Measurements from ENCODE around the gene MCM5. TPM values are rescaled to one million over a fixed set of nuclear protein-coding genes. Genes with fewer than 3 reads are reported as not detected.

Gene MCM5
- total RNA-seq, 1 experiment from 2014 or later: 274 TPM

- Histone ChIP-seq H3T11ph (ENCODE audit: low read length) (no peak overlapping the region), H4K5ac (ENCODE audit: insufficient read length, low read depth, low read length) (no peak overlapping the region), H3K9me3 (ENCODE audit: control insufficient read depth, low read depth, low read length) (no peaks in the 10 kb centered on the region), H2BK5ac (ENCODE audit: insufficient read length, low read length) (no peak overlapping the region), H3K18ac (ENCODE audit: insufficient read length, low read depth, low read length) (no peak overlapping the region), H3K27me3 (ENCODE audit: insufficient read depth, low read length) (no peaks in the 10 kb centered on the region), H3K9ac (ENCODE audit: extremely low read depth, insufficient read length, low read length) (no peak overlapping the region), H3K27ac (ENCODE audit: insufficient read length, low read depth, low read length) (no peak overlapping the region), H4K8ac (replicated peaks; ENCODE audit: insufficient read length, low read depth, low read length) (no peak overlapping the region), H2BK20ac (ENCODE audit: low read depth, low read length, poor library complexity, severe bottlenecking) (no peak overlapping the region), H3K79me2 (ENCODE audit: insufficient read depth, low read length) (no peaks in the 10 kb centered on the region; the same call in 1 of the 2 replicates), H3K56ac (ENCODE audit: insufficient read length, low read depth, low read length) (no peak overlapping the region), H3K4me1 (ENCODE audit: insufficient read depth, low read length) (no peaks in the 10 kb centered on the region; the same call in 1 of the 2 replicates), H3K4ac (ENCODE audit: low read depth, low read length) (no peak overlapping the region), H2BK120ac (ENCODE audit: low read depth, low read length, poor library complexity, severe bottlenecking) (no peak overlapping the region), H2AK5ac (ENCODE audit: insufficient read length, low read length) (no peak overlapping the region), H3K4me2 (ENCODE audit: insufficient read depth, insufficient read length, low read length) (no peak overlapping the region), H3K23me2 (ENCODE audit: insufficient read length, low read depth, low read length, poor library complexity, severe bottlenecking) (no peaks in the 10 kb centered on the region), H2BK12ac (ENCODE audit: insufficient read length, low read depth, low read length) (no peak overlapping the region), H2BK15ac (ENCODE audit: low read depth, low read length) (no peak overlapping the region; the same call in 1 of the 2 replicates), H2AFZ (ENCODE audit: low read length) (no peak overlapping the region), H3K23ac (ENCODE audit: insufficient read length, low read depth, low read length) (no peak overlapping the region), H4K91ac (ENCODE audit: insufficient read length, low read depth, low read length) (no peak overlapping the region), H4K20me1 (ENCODE audit: control insufficient read depth, insufficient read depth, insufficient read length) (no peaks in the 10 kb centered on the region), H3K79me1 (ENCODE audit: insufficient read depth, low read depth, low read length, poor library complexity, severe bottlenecking) (no peaks in the 10 kb centered on the region), H3K14ac (ENCODE audit: insufficient read depth, low read length) (peak overlapping the region; percentile 17; the same call in 1 of the 2 replicates)
- peaks cover 15% of the 10 kb centered on the region in 2 experiments for H3K4me1 Mint-ChIP-seq
- peak overlapping the region in 1 of 3 experiments; percentile 41; a peak in 1 of 7 replicates for H3K27ac Mint-ChIP-seq
- no peak overlapping the region for H3K4me3 Mint-ChIP-seq
- H3K9me3 Mint-ChIP-seq: no peaks in the 10 kb centered on the region; a peak in 1 of 5 replicates
- no CpG with 5 or more reads among the region's 6 CpGs for WGBS (ENCODE audit: extremely low coverage, insufficient read length, low lambda C conversion rate)
- H3K27me3 Mint-ChIP-seq (ENCODE audit: low read depth): peaks cover 7% of the 10 kb centered on the region
- peaks cover 6 to 19% (median 13%) of the 10 kb centered on the region in 3 experiments; a peak in 4 of 7 replicates for H3K36me3 Mint-ChIP-seq (ENCODE audit: insufficient read depth in 1 of 3, low read depth in 3 of 3)
- no peak for TF ChIP-seq CTCF (conservative IDR thresholded peaks at IDR 0.05)
- no peak for DNase-seq
These were observed 43.4 kb downstream of the MCM5 start for GRCh38 chr22:35443338-35443737.
